ENCODE data around the gene GPATCH1.

DNA sequence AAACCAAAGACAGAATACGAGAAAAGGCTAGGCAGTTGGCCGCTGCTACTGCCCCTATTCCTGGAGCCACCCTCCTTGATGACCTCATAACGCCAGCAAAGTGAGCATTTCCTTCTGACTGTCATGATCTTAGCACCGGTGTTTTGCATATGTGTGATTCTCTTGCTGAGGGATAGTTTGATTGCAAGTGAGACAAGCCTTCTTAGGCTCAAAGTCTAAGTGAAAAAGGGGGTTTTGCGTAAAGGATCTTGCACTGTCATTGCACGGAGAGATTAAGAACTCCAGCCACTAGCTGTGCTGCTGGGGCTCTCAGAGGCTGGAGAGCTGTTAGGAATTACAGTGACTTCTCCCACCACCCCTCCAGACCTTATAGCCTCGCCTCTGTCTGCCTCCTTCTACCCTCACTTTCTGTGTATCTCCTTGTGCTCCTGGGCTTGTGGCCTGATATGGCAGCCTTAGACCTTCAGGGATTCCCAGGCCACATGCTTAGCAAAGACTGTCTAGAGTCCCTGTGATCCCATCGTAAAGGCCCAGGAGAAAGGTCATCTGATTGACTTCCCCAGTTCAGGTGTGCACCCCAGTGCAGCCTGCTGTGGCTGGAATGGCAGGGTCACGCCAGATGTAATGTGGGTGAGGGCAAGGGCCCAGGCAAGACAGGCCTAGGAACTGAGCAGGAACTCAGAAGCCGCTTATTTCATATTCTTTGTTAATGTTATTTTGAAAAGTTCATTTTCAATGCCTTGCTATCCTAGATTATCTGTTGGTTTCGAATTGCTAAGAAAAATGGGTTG lies 12.6 kb downstream of the GPATCH1 start:
- TF ChIP-seq NR2F2 (IDR thresholded peaks at IDR 0.05) (no peak), RAD21 (IDR thresholded peaks at IDR 0.05) (no peak)
- TF ChIP-seq, protein P1, sequence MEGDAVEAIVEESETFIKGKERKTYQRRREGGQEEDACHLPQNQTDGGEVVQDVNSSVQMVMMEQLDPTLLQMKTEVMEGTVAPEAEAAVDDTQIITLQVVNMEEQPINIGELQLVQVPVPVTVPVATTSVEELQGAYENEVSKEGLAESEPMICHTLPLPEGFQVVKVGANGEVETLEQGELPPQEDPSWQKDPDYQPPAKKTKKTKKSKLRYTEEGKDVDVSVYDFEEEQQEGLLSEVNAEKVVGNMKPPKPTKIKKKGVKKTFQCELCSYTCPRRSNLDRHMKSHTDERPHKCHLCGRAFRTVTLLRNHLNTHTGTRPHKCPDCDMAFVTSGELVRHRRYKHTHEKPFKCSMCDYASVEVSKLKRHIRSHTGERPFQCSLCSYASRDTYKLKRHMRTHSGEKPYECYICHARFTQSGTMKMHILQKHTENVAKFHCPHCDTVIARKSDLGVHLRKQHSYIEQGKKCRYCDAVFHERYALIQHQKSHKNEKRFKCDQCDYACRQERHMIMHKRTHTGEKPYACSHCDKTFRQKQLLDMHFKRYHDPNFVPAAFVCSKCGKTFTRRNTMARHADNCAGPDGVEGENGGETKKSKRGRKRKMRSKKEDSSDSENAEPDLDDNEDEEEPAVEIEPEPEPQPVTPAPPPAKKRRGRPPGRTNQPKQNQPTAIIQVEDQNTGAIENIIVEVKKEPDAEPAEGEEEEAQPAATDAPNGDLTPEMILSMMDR (IDR thresholded peaks at IDR 0.05; ENCODE audit: low read depth, low read length, missing input control), result no peak
